NCI-H187 treated with DMSO at 0.1 percent for 48 hours (cell line): ENCODE results near the gene SIX1.

ENCODE experiments used
- DNase-seq: peaks from one replicate; lab custom pipeline; 2025; lab: John Stamatoyannopoulos, UW

The SIX1 gene

GRCh38 chr14:60648934-60649874 is at the start of gene SIX1:
Gene SIX1 (minus strand): TSS chr14:60649477. CDS start chr14:60649189, 288 bp downstream.
- DNase-seq = peak; percentile 62

- DNase-seq = no peak
Observed at GRCh38 chr14:60695327-60695726, 46.0 kb upstream of the SIX1 start.

- DNase-seq = no peak
Observed at GRCh38 chr14:60691383-60692113, 42.3 kb upstream of the SIX1 start.

- DNase-seq = no peak
Observed at GRCh38 chr14:60686865-60687264, 37.6 kb upstream of the SIX1 start.

GRCh38 chr14:60684203-60684602 is 34.9 kb upstream of the SIX1 start:
- no peak for DNase-seq

GRCh38 chr14:60681271-60681670 is 32.0 kb upstream of the SIX1 start:
- no peak for DNase-seq

GRCh38 chr14:60680511-60680910 is 31.2 kb upstream of the SIX1 start:
- no peak for DNase-seq

- no peak for DNase-seq
Observed at GRCh38 chr14:60679566-60680258, 30.4 kb upstream of the SIX1 start.

- no peak for DNase-seq
Observed at GRCh38 chr14:60677701-60678100, 28.4 kb upstream of the SIX1 start.

- no peak for DNase-seq
Observed at GRCh38 chr14:60670989-60671388, 21.7 kb upstream of the SIX1 start.

DNA sequence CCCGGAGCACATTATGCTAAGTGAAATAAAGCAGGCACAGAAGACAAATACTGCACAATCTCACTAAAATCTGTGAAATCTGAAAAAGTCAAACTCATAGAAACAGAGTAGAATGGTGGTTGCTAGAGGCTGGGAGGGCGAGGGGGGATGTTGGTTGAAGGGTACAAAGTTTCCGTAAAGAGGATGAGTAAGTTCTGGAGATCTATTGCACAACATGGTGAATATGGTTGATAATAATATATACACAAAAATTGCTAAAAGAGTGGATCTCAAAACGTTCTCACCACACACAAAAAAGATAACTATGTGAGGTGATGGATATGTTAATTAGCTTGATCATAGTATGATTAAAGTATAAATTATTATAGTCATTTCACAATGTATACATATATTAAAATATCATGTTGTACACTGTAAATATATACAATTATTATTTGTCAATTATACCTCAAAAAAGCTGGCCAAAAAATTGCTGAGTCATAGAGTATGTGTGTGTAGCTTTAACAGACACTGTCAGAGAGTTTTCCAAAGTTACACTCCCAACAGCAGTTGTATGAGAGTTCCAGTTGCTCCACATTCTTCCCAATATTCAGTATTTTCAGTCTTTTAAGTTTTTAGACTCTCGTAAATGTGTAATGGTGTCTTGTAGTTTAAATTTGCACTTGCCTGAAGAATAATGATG is 19.3 kb upstream of the SIX1 start:
- DNase-seq = no peak

DNA sequence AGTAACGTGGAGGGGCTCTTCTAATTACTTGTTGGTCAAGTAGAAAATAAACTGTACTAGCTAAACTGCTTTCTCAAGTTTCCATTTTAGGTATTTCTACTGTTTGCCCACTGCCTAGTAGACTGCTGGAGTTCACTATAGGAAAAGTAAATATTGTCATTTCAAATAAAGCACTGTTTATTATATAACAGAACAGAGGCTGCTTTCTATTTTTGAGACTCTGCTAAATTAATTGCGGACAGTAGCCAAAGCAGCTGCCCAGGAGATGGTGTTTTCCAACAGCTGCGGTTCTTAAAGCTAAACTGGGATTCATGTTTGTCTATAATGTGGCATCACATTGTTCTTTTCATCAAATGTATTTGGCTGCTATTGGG is 15.9 kb upstream of the SIX1 start:
- no peak for DNase-seq

- DNase-seq = no peak
Observed at GRCh38 chr14:60662982-60663381, 13.7 kb upstream of the SIX1 start.

DNA sequence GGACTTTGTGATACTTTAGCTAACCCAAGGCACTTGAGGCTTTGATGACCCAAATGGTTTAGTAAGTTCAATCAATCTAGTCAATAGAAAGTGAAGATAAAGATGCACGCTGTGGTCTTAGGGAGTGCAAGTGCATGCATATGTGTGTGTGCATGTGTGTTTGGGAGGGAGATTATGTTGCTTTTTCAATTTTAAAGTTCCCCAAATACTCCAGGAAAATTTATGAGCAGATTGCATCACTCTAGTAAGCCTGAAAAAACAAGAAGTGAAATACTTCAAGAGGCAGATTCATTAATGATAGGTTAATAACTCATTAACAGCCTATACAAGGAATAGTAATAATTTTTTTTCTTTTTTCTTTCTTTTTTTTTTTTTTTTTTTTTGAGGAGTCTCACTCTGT is 12.4 kb upstream of the SIX1 start:
- no peak for DNase-seq

- DNase-seq = peak; percentile 61
Observed at GRCh38 chr14:60658909-60659585, 9.8 kb upstream of the SIX1 start.

GRCh38 chr14:60658211-60658690 is 9.0 kb upstream of the SIX1 start:
- DNase-seq = no peak

DNA sequence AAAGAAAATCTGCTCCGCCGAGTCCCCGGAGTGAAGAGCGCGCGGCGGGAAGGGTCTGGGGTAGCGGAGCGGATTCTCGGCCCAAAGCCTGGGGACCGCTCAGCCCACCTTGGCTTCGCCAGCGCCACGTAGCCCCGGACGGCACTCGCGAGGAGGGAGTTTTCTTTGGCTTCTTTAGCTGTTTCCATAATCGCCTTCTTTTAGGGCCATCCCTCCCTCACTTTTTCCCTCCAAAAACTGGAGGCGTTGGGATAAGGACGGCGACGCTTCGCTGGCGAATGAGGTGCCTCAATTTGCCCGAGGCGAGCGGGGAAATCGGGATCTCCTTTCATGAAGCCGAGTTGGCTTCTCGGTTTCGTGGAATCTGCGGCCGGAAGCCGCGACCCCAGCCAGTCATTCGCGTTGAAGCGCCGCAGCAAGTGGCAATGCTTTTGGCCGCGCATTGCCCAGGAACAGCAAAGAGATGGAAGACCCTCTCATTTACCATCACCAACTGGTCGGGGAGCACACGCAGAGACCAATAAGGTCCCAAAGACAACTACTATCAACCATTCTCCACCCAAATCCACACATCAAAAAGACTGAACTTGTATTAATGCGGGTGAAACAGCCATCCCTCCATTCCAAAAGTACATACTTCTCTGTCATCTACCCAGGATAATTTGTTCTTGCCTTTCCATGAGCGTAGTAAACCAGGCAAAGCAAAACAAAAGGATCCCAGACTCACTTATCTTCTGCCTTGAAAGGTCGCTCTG is 8.4 kb upstream of the SIX1 start:
- DNase-seq = no peak

- DNase-seq = no peak
Observed at GRCh38 chr14:60656686-60657455, 7.6 kb upstream of the SIX1 start.

DNA sequence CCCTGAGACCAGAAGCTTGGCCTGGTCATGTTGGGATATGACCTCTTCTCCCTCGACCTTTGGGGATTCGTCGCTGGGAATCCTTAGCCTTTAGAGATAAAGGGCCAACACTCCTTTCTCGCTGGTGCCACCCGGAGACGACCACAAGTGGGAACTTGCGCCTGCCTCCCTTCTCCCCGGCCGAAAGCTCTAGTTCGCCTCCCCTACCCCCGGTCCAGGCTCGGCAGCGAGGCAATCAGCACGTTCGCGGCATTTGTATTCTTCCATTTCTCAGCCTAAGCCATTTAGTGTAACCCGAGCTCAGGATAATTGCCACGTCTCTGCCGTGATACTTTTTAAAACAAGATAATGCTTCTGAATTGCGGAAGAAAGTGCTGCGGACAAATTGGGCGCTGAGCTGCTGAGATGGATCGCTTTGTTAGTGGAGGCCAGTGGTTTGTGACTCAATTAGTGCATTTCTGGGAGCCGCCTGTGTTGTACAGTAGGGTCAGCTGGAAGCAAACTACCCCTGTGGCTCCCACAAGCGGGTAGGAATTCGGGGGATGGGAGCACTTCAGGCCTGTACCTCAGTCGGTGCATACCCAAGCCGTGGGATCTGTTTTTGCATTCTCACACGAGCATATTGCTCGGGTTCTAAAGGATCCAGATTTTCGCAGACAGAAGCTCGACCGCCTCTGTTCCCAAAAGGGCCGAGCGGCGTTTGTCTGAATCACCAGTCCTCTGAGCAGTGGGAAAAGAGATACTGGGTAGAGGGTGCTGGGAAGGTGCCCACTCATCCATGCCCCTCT is 6.8 kb upstream of the SIX1 start:
- peak; percentile 68 for DNase-seq
